ENCODE data around the gene HEPHL1. TPM values are rescaled to one million over a fixed set of nuclear protein-coding genes. Genes with fewer than 3 reads are reported as not detected.
"Not testable (repeated sequence)": the region's sequence is repeated elsewhere in the genome, so short reads cannot be mapped to it uniquely, and the experiment has no call there.

The HEPHL1 gene
- total RNA-seq = not detected in 2 replicates
- long read RNA-seq = 0 reads

GRCh38 chr11:94020777-94021481 is at the start of gene HEPHL1:
Gene HEPHL1 (plus strand): TSS chr11:94021354. CDS start chr11:94021369, 15 bp downstream.
- TF ChIP-seq CTCF (IDR thresholded peaks at IDR 0.05) = no peak
- no peak within 1 kb of the TSS for H3K27ac Mint-ChIP-seq (ENCODE audit: unreplicated experiment)

GRCh38 chr11:93972790-93973189 is 48.4 kb upstream of the HEPHL1 start:
- Mint-ChIP-seq H3K4me3 (ENCODE audit: unreplicated experiment) (no peak overlapping the region), H3K9me3 (ENCODE audit: unreplicated experiment) (no peaks in the 10 kb centered on the region), H3K27ac (ENCODE audit: unreplicated experiment) (no peak overlapping the region)

More at GRCh38 chr11:94020777-94021481, at the start of gene HEPHL1:
- Mint-ChIP-seq H3K4me3 (ENCODE audit: unreplicated experiment) (no peak within 1 kb of the TSS), H3K36me3 (ENCODE audit: unreplicated experiment) (no peaks in the 10 kb centered on the region), H3K9me3 (ENCODE audit: unreplicated experiment) (no peaks in the 10 kb centered on the region), H3K27me3 (ENCODE audit: unreplicated experiment) (no peaks in the 10 kb centered on the region), H3K4me1 (ENCODE audit: unreplicated experiment) (no peaks in the 10 kb centered on the region)
- DNase-seq (ENCODE audit: extremely low spot score, unreplicated experiment) = no peak

GRCh38 chr11:93973322-93974051 is 47.7 kb upstream of the HEPHL1 start:
- H3K27me3 Mint-ChIP-seq (ENCODE audit: unreplicated experiment); H3K9me3 Mint-ChIP-seq (ENCODE audit: unreplicated experiment); DNase-seq (ENCODE audit: extremely low spot score, unreplicated experiment); H3K36me3 Mint-ChIP-seq (ENCODE audit: unreplicated experiment); H3K4me1 Mint-ChIP-seq (ENCODE audit: unreplicated experiment); H3K27ac Mint-ChIP-seq (ENCODE audit: unreplicated experiment); H3K4me3 Mint-ChIP-seq (ENCODE audit: unreplicated experiment): not testable (repeated sequence)

More at GRCh38 chr11:93972790-93973189, 48.4 kb upstream of the HEPHL1 start:
- TF ChIP-seq CTCF (IDR thresholded peaks at IDR 0.05) = no peak
- no peak for DNase-seq (ENCODE audit: extremely low spot score, unreplicated experiment)
- Mint-ChIP-seq H3K36me3 (ENCODE audit: unreplicated experiment) (no peaks in the 10 kb centered on the region), H3K27me3 (ENCODE audit: unreplicated experiment) (peaks cover 3% of the 10 kb centered on the region), H3K4me1 (ENCODE audit: unreplicated experiment) (no peaks in the 10 kb centered on the region)

- Mint-ChIP-seq H3K36me3 (ENCODE audit: unreplicated experiment) (no peaks in the 10 kb centered on the region), H3K27ac (ENCODE audit: unreplicated experiment) (no peak overlapping the region), H3K4me1 (ENCODE audit: unreplicated experiment) (no peaks in the 10 kb centered on the region), H3K4me3 (ENCODE audit: unreplicated experiment) (no peak overlapping the region), H3K27me3 (ENCODE audit: unreplicated experiment) (peaks cover 9% of the 10 kb centered on the region), H3K9me3 (ENCODE audit: unreplicated experiment) (no peaks in the 10 kb centered on the region)
- no peak for TF ChIP-seq CTCF (IDR thresholded peaks at IDR 0.05)
- DNase-seq (ENCODE audit: extremely low spot score, unreplicated experiment) = no peak
Measured at GRCh38 chr11:93974759-93975158, 46.4 kb upstream of the HEPHL1 start.

- H3K36me3 Mint-ChIP-seq (ENCODE audit: unreplicated experiment); H3K4me3 Mint-ChIP-seq (ENCODE audit: unreplicated experiment); H3K9me3 Mint-ChIP-seq (ENCODE audit: unreplicated experiment); H3K27ac Mint-ChIP-seq (ENCODE audit: unreplicated experiment); DNase-seq (ENCODE audit: extremely low spot score, unreplicated experiment); H3K4me1 Mint-ChIP-seq (ENCODE audit: unreplicated experiment): not testable (repeated sequence)
- H3K27me3 Mint-ChIP-seq (ENCODE audit: unreplicated experiment) = peaks cover 22% of the 10 kb centered on the region
Measured at GRCh38 chr11:93976577-93977254, 44.4 kb upstream of the HEPHL1 start.

All from osteocyte (in vitro differentiated cells).